ENCODE measurements around the gene CYP4F22.

Gene CYP4F22
- 3.2 to 3.9 (median 3.3) reads per million in 3 donors for total RNA-seq

DNA sequence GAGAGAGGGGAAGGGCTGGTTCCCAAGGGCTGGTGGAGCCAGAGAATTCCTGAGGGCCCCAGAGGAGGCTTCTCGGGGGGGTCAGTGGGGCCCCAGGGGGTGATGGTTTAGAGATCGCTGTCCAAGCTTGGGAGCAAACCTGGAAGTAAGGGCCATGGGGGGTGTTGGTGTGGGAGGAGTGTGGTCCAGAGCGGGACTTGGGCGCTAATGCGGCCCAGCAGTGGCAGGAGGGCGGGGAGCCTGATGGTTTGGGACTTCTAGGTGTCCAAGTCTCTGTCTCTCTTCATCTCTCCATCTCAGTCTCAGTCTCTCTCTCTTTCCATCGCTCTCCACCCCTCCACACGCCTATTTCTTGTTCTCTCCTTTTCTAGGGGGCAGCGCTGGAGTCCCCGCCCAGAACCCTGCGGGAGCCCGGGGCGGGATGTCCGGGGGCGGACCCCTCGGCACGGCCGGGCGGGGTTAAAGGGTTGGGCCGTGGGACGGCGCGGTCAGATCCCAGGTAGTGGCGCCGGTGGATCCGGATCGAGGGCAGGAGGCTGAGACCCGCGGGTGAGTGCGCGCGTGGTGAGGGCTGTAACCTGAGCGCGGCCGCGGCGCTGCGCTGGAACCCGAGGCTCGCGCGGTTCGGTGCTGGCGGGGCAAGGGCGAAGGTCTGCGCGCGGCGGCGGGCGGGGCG is at the start of gene CYP4F22:
CYP4F22 (plus strand) TSS at position 491 of the 676 bp plus-strand sequence. CDS start 16,812 bp downstream, outside the sequence.
- H3K4me1 ChIP-seq (ENCODE audit: control insufficient read depth, insufficient read depth, low read length, poor library complexity, severe bottlenecking): peaks cover 13% of the 10 kb centered on the region
- peak within 1 kb of the TSS; percentile 69 for H3K4me3 ChIP-seq (ENCODE audit: insufficient read depth, low read depth, low read length, poor library complexity, severe bottlenecking)
- H3K36me3 ChIP-seq (ENCODE audit: control insufficient read depth, insufficient read depth, low read length): no peaks in the 10 kb centered on the region
- no peaks in the 10 kb centered on the region for H3K9me3 ChIP-seq (ENCODE audit: control insufficient read depth, low read length)
- no peak within 1 kb of the TSS for H3K27ac ChIP-seq (ENCODE audit: insufficient read depth, low read length, poor library complexity, severe bottlenecking)
- H3K27me3 ChIP-seq (replicated peaks; ENCODE audit: control insufficient read depth, insufficient read depth, low read length, poor library complexity, severe bottlenecking): no peaks in the 10 kb centered on the region
- DNase-seq: no peak

- peak overlapping the region; percentile 44 for H3K27ac ChIP-seq (ENCODE audit: insufficient read depth, low read length, poor library complexity, severe bottlenecking)
- peaks cover 60% of the 10 kb centered on the region for H3K4me1 ChIP-seq (ENCODE audit: control insufficient read depth, insufficient read depth, low read length, poor library complexity, severe bottlenecking)
These were observed 46.6 kb upstream of the CYP4F22 start for GRCh38 chr19:15461694-15462093.

GRCh38 chr19:15463861-15464371 is 44.4 kb upstream of the CYP4F22 start:
- Histone ChIP-seq H3K27ac (ENCODE audit: insufficient read depth, low read length, poor library complexity, severe bottlenecking) (peak overlapping the region; percentile 98), H3K36me3 (ENCODE audit: control insufficient read depth, insufficient read depth, low read length) (peaks cover 24% of the 10 kb centered on the region), H3K4me3 (ENCODE audit: insufficient read depth, low read depth, low read length, poor library complexity, severe bottlenecking) (peak overlapping the region; percentile 92), H3K4me1 (ENCODE audit: control insufficient read depth, insufficient read depth, low read length, poor library complexity, severe bottlenecking) (peaks cover 74% of the 10 kb centered on the region), H3K9me3 (ENCODE audit: control insufficient read depth, low read length) (no peaks in the 10 kb centered on the region), H3K27me3 (replicated peaks; ENCODE audit: control insufficient read depth, insufficient read depth, low read length, poor library complexity, severe bottlenecking) (no peaks in the 10 kb centered on the region)
- peak; percentile 70 to 74 (median 71) for DNase-seq

More at GRCh38 chr19:15461694-15462093, 46.6 kb upstream of the CYP4F22 start:
- peaks cover 42% of the 10 kb centered on the region for H3K36me3 ChIP-seq (ENCODE audit: control insufficient read depth, insufficient read depth, low read length)
- H3K9me3 ChIP-seq (ENCODE audit: control insufficient read depth, low read length): no peaks in the 10 kb centered on the region
- no peaks in the 10 kb centered on the region for H3K27me3 ChIP-seq (replicated peaks; ENCODE audit: control insufficient read depth, insufficient read depth, low read length, poor library complexity, severe bottlenecking)
- DNase-seq: no peak
- H3K4me3 ChIP-seq (ENCODE audit: insufficient read depth, low read depth, low read length, poor library complexity, severe bottlenecking): no peak overlapping the region

DNA sequence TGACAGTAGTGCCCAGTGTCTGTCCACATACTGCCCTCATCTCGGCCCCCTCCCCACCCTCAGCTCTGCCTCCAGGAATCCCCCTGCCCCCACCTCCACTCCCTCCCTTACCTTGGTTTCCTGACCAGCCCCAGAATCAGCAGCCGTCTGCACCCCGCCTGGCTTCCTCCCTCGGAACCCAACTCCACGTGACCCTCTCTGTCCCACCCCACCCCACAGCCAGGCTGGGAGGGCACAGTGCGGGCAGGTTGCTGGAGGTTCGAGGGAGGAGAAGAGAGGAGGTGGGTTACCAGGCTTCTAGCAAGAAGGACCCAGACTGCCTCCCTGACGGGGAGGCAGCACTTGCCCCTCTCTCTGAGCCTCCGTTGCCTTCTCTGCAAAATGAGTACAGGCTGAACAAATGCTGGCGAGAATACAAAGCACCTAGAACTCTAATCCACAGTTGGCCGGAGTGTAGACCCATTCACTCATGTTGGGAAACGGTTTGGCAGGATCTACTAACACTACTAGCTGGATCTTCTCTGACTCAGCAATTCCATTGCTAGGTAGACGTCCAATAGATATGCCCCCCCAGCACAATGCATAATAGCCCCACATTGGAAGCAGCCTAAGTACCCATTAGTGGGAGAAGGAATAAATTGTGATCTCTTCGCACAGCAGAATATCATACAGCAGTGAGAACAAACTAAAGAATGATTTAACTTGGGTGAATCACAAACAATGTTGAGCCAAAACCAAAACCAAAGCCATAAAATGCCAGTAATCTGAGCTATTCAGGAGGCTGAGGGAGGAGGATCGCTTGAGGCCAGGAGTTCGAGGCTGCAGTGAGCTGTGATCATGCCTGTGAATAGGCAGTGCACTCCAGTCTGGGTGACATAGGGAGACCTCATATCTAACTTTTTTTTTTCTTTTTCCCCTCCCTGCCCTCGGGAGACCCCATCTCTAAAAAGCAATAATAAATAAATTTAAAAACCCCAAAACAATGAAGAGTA is 43.6 kb upstream of the CYP4F22 start, which contains the start of gene RASAL3:
RASAL3 (minus strand) TSS at position 151 of the 992 bp plus-strand sequence. CDS start 186 bp downstream, outside the sequence.
- Histone ChIP-seq H3K36me3 (ENCODE audit: control insufficient read depth, insufficient read depth, low read length) (peaks cover 21% of the 10 kb centered on the region), H3K27me3 (replicated peaks; ENCODE audit: control insufficient read depth, insufficient read depth, low read length, poor library complexity, severe bottlenecking) (no peaks in the 10 kb centered on the region), H3K9me3 (ENCODE audit: control insufficient read depth, low read length) (no peaks in the 10 kb centered on the region), H3K4me1 (ENCODE audit: control insufficient read depth, insufficient read depth, low read length, poor library complexity, severe bottlenecking) (peaks cover 79% of the 10 kb centered on the region), H3K27ac (ENCODE audit: insufficient read depth, low read length, poor library complexity, severe bottlenecking) (peak within 1 kb of the TSS; percentile 98), H3K4me3 (ENCODE audit: insufficient read depth, low read depth, low read length, poor library complexity, severe bottlenecking) (peak within 1 kb of the TSS; percentile 92)
- peak; percentile 55 to 65 (median 56) for DNase-seq

DNA sequence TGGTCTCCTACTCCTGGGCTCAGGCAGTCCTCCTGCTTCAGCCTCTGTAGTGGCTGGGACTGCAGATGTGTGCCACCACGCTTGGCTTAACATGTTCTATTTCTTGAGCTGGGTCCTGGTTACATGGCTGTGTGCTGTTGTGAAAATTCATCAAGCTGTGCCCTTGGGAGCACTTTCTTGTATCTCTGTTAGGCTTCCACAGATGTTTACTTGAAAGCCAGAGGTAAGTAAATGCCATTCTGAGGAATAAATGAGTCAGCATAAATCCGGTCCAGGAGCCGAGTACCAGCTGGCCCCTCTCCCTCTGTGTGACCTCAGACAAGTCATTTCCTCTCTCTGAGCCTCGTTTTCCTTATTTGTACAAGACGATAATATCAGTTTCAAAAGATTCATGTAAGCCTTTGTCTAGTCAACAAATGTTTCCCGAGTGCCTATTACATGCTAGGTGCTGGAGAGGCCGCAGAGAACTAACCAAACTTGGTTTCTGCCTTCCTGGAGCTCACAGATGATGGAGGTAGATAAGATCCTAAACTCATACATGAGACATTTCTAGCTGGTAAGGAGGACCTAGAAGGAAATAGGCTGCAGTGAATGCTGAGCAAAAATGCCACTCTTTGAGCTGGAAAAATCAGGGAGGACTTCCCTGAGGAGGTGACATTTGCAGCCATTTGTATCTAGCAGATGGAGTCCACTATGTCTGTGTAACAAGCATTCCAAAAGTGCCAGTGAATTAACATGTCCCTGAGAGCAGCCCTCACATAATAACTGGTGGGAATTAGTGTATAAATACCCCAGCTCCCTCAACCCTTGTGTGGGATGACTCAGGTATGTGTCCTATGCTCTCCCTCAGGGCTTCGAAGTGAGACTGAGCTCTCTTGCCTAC is 41.2 kb upstream of the CYP4F22 start:
- Histone ChIP-seq H3K9me3 (ENCODE audit: control insufficient read depth, low read length) (no peaks in the 10 kb centered on the region), H3K4me3 (ENCODE audit: insufficient read depth, low read depth, low read length, poor library complexity, severe bottlenecking) (no peak overlapping the region), H3K27ac (ENCODE audit: insufficient read depth, low read length, poor library complexity, severe bottlenecking) (peak overlapping the region; percentile 63), H3K36me3 (ENCODE audit: control insufficient read depth, insufficient read depth, low read length) (no peaks in the 10 kb centered on the region), H3K27me3 (replicated peaks; ENCODE audit: control insufficient read depth, insufficient read depth, low read length, poor library complexity, severe bottlenecking) (no peaks in the 10 kb centered on the region), H3K4me1 (ENCODE audit: control insufficient read depth, insufficient read depth, low read length, poor library complexity, severe bottlenecking) (peaks cover 68% of the 10 kb centered on the region)
- DNase-seq: peak; percentile 46 to 57 (median 49)

DNA sequence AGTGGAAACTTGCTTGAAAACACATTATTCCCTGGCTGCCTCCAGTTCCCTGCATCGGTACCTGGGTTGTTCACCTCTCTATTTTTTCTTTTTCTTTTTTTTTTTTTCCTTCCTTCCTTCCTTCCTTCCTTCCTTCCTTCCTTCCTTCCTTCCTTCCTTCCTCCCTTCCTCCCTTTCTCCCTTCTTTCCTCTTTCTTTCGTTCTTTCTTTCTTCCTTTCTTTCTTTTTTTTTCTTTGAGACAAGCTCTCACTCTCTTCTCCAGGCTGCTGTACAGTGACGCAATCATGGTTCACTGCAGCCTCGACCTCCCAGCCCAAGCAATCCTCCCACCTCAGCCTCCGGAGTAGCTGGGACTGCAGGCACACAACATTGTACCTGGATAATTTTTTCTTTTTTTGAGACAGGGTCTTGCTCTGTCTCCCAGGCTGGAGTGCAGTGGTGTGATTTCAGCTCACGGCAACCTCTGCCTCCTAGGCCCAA is 40.6 kb upstream of the CYP4F22 start:
- DNase-seq: no peak
- H3K4me1 ChIP-seq (ENCODE audit: control insufficient read depth, insufficient read depth, low read length, poor library complexity, severe bottlenecking): peaks cover 61% of the 10 kb centered on the region
- H3K36me3 ChIP-seq (ENCODE audit: control insufficient read depth, insufficient read depth, low read length): no peaks in the 10 kb centered on the region
- H3K27ac ChIP-seq (ENCODE audit: insufficient read depth, low read length, poor library complexity, severe bottlenecking): no peak overlapping the region
- no peaks in the 10 kb centered on the region for H3K27me3 ChIP-seq (replicated peaks; ENCODE audit: control insufficient read depth, insufficient read depth, low read length, poor library complexity, severe bottlenecking)
- no peaks in the 10 kb centered on the region for H3K9me3 ChIP-seq (ENCODE audit: control insufficient read depth, low read length)
- no peak overlapping the region for H3K4me3 ChIP-seq (ENCODE audit: insufficient read depth, low read depth, low read length, poor library complexity, severe bottlenecking)

GRCh38 chr19:15468675-15469512 is 39.4 kb upstream of the CYP4F22 start:
- Histone ChIP-seq H3K27ac (ENCODE audit: insufficient read depth, low read length, poor library complexity, severe bottlenecking) (no peak overlapping the region), H3K4me3 (ENCODE audit: insufficient read depth, low read depth, low read length, poor library complexity, severe bottlenecking) (peak overlapping the region; percentile 51), H3K4me1 (ENCODE audit: control insufficient read depth, insufficient read depth, low read length, poor library complexity, severe bottlenecking) (peaks cover 50% of the 10 kb centered on the region), H3K9me3 (ENCODE audit: control insufficient read depth, low read length) (no peaks in the 10 kb centered on the region), H3K36me3 (ENCODE audit: control insufficient read depth, insufficient read depth, low read length) (no peaks in the 10 kb centered on the region), H3K27me3 (replicated peaks; ENCODE audit: control insufficient read depth, insufficient read depth, low read length, poor library complexity, severe bottlenecking) (no peaks in the 10 kb centered on the region)
- DNase-seq: no peak

GRCh38 chr19:15469513-15470297 is 38.6 kb upstream of the CYP4F22 start:
- H3K4me3 ChIP-seq (ENCODE audit: insufficient read depth, low read depth, low read length, poor library complexity, severe bottlenecking): peak overlapping the region; percentile 51
- DNase-seq: no peak

More at GRCh38 chr19:15469513-15470297, 38.6 kb upstream of the CYP4F22 start:
- Histone ChIP-seq H3K27me3 (replicated peaks; ENCODE audit: control insufficient read depth, insufficient read depth, low read length, poor library complexity, severe bottlenecking) (no peaks in the 10 kb centered on the region), H3K27ac (ENCODE audit: insufficient read depth, low read length, poor library complexity, severe bottlenecking) (no peak overlapping the region), H3K36me3 (ENCODE audit: control insufficient read depth, insufficient read depth, low read length) (no peaks in the 10 kb centered on the region), H3K4me1 (ENCODE audit: control insufficient read depth, insufficient read depth, low read length, poor library complexity, severe bottlenecking) (peaks cover 44% of the 10 kb centered on the region), H3K9me3 (ENCODE audit: control insufficient read depth, low read length) (no peaks in the 10 kb centered on the region)

All from effector memory CD4-positive, alpha-beta T cell (primary cell).